Loucy (cell line): Measurements from ENCODE around the gene RPA1.

Experiments used
- CTCF ChIP-seq: fragments of 200-600 bp; sonication (generic); conservative IDR thresholded peaks from 2 replicates; pipeline ENCODE4 v1.5.1; 2014; ENCODE audit warnings: mild to moderate bottlenecking, antibody characterized with exemption, low read length
- EZH2phosphoT487 ChIP-seq: fragments of 200-600 bp; IDR thresholded peaks from 2 replicates; pipeline ENCODE4 v1.6.1; 2018; ENCODE audit warnings: antibody characterized with exemption, mild to moderate bottlenecking, moderate library complexity, borderline replicate concordance

GRCh38 chr17:1853698-1854097 lies 23.9 kb downstream of the RPA1 start:
- TF ChIP-seq CTCF (no peak), EZH2phosphoT487 (no peak)
